Mesodermal cell (in vitro differentiated cells): ENCODE measurements around the gene ZNF714.

Source experiments
- H3K27ac ChIP-seq: 2 replicates; pipeline ENCODE4 v1.7.0; 2013; ENCODE audit warnings: mild to moderate bottlenecking, low read depth, low read length, moderate library complexity; ENCODE audit not compliant: severe bottlenecking
- H3K36me3 ChIP-seq: 2 replicates; pipeline ENCODE4 v1.7.1; 2013; ENCODE audit warnings: mild to moderate bottlenecking, low read length, moderate library complexity; ENCODE audit not compliant: control insufficient read depth, insufficient read depth
- H3K4me1 ChIP-seq: one replicate; pipeline ENCODE4 v1.7.1; 2013; ENCODE audit warnings: mild to moderate bottlenecking, low read length; ENCODE audit not compliant: insufficient read depth, control insufficient read depth, poor library complexity, severe bottlenecking
- H3K4me3 ChIP-seq: 2 replicates; pipeline ENCODE4 v1.7.0; 2013; ENCODE audit warnings: low read length, control low read depth, mild to moderate bottlenecking; ENCODE audit not compliant: insufficient read depth, poor library complexity, severe bottlenecking; ENCODE audit errors: extremely low read depth
- H3K9me3 ChIP-seq: 2 replicates; pipeline ENCODE4 v1.7.1; 2013; ENCODE audit warnings: mild to moderate bottlenecking, low read length, moderate library complexity; ENCODE audit not compliant: control insufficient read depth
- WGBS, 2 experiments: methylation state at CpG; one replicate each; pipeline ENCODE4 v1.1.5; 2013; ENCODE audit warnings: missing lambda C conversion rate in 2 of 2; ENCODE audit not compliant: insufficient coverage in 2 of 2; 5-methylcytosine and 5-hydroxymethylcytosine counted together

ZNF714 gene

DNA sequence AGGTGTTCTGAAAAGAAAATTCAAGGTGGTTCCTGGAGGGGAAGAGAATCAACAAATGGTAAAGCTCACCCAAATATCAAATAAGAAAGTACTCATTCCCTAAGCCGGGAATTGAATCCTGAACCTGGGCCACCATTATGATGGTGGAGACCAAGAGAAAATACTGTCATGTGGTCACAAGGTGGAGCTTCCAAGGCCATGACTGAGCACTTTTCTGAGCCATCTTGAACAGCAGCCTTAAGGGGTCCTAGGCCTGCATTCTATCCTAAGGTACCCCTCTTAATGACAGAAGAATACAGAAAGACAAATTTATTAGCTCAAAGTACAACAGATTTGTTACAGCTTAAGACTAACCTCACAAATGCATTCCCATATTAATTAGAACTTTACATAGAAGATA is 69.5 kb downstream of the ZNF714 start:
- 100% methylated on average over 1 of the region's 1 CpG; no CpG with 5 or more reads in 1 of the 2 experiments for WGBS, 2 experiments
- Histone ChIP-seq H3K4me1 (no peaks in the 10 kb centered on the region), H3K9me3 (peaks cover 11% of the 10 kb centered on the region), H3K36me3 (peaks cover 82% of the 10 kb centered on the region), H3K27ac (no peak overlapping the region), H3K4me3 (no peak overlapping the region)

DNA sequence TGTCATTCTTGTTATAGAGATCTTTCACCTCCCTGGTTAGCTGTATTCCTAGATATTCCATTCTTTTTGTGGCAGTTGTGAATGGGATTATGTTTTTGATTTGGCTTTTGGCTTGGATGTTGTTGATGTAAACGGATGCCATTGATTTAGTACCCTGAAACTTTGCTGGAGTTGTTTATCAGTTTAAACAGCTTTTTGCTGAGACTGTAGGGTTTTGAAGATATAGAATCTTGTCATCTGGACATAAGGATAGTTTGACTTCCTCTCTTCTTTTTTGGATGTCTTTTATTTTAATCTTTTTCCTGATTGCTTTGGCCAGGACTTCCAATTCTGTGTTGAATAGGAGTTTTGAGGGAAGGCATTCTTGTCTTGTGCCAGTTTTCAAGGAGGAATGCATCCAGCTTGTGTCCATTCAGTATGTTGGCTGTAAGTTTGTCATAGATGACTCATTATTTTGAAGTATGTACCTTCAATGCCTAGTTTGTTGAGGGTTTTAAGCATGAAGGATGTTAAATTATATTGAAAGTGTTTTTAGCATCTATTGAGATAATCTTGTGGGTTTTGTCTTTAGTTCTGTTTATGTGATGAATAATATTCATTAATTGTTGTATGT is 76.6 kb downstream of the ZNF714 start:
- Histone ChIP-seq H3K36me3 (peaks cover 65% of the 10 kb centered on the region), H3K9me3 (no peaks in the 10 kb centered on the region), H3K4me1 (no peaks in the 10 kb centered on the region), H3K4me3 (no peak overlapping the region), H3K27ac (no peak overlapping the region)
- 100% methylated on average over 1 of the region's 1 CpG; no CpG with 5 or more reads in 1 of the 2 experiments for WGBS, 2 experiments

DNA sequence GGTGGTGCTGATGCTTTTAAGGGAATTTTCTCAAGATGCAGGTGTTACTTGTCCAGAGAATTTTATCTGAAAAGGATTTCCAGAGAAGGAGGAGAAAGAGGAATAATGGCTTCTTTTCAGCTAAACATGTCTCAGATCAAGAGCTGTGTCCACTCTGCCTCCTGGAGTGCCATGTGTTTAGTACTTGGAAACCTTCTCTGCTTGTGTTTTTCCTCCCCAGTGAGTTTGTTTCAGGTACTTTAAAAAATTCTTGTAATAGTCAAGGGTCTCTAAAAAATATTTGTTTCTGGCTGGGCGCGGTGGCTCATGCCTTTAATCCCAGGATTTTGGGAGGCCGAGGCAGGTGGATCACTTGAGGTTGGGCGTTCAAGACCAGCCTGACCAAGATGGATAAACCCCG is 82.5 kb downstream of the ZNF714 start:
- H3K4me1 ChIP-seq: no peaks in the 10 kb centered on the region
- no peaks in the 10 kb centered on the region for H3K9me3 ChIP-seq
- no peak overlapping the region for H3K4me3 ChIP-seq
- WGBS, 2 experiments: 86 to 93% methylated on average over 3 to 5 of the region's 5 CpGs
- peaks cover 75% of the 10 kb centered on the region for H3K36me3 ChIP-seq
- H3K27ac ChIP-seq: no peak overlapping the region

DNA sequence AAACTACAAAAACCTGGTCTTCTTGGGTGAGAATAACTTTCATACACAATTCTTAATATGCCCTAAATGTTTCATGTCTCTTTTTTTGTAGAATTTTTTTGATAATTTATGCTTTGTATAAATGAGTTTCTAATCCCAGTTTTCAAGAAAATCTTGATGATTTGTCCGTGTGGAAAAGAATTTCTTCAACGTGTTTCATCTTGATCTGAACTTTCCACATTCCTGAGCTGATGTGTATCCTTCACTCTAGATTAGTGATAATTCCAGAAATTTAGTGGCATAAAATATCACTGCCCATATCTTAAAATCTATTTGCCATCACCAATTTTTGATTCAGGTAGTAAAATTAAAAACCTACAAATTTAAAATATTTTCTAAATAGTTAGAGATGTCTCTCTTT is 84.4 kb downstream of the ZNF714 start:
- Histone ChIP-seq H3K4me3 (no peak overlapping the region), H3K4me1 (no peaks in the 10 kb centered on the region), H3K36me3 (peaks cover 73% of the 10 kb centered on the region), H3K27ac (no peak overlapping the region), H3K9me3 (no peaks in the 10 kb centered on the region)
- no CpG with 5 or more reads among the region's 2 CpGs for WGBS, 2 experiments
